Activated T-cell treated with anti-CD3 and anti-CD28 coated beads for 4 hours (primary cell): ENCODE measurements around the gene UTP25.

Experiments used
- DNase-seq: peaks from one replicate; pipeline ENCODE4 v3.0.0-alpha.2; 2020

UTP25 gene

DNA sequence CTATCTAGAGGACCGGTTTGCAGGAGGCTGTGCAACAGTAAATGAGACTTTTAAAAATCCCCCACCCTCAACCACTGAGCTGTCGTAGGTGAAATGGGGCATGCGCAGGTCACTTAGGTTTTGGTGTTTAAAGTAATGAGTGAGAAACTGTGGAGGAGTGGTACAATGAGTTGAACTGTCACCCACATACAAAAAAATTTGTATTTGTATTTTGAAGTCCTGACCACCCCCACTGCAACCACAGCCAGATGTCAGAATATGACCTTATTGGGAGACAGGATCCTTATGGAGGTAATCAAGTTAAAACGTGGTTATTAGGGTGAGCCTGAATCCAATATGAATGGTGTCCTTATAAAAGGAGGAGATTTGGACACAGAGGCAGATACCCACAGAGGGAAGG is 20.3 kb upstream of the UTP25 start:
- DNase-seq, result no peak

DNA sequence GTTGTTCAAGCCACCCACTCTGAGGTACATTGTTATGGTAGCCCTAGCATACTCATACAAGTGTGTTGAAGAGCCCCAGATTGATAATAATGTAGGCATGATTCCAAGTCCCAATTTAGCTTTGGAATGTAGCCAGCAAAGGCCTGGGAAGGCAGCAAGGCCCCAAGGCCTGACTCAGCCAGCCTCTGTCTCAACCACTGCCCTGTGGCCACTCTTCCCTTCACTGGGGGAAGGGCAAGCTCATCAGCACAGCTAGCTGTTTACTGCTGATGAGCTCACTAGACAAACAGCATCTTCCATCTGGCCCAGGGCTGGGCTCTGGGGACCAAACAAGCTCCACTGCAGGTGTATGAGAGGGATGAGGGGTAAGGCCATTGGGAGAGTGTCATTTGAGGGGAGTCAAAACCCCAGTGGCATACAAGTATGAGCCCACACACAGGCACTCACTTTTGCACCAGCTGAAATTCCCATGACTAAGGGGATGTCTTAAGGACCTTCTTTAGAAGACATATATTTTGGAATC is 19.7 kb upstream of the UTP25 start:
- DNase-seq, result no peak

DNA sequence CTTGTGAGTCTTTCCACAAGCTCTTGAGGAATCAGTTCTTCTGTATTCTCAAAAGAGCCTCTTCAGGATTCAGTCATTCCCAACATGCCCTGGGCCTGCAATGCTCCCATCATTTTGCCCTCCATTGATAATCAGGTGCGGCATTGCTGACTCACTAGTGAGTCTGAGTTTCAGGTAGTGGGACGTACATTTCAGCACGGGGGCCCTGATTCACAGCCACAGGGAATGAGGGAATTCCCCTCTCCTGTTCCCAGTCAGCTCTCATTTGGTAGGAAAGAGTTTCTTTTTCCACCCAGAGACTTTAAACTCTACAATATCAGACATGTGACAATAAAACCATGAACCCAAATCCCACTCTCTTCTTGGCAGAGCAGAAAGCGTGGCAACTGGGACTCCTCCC is 18.2 kb upstream of the UTP25 start:
- DNase-seq, result no peak

DNA sequence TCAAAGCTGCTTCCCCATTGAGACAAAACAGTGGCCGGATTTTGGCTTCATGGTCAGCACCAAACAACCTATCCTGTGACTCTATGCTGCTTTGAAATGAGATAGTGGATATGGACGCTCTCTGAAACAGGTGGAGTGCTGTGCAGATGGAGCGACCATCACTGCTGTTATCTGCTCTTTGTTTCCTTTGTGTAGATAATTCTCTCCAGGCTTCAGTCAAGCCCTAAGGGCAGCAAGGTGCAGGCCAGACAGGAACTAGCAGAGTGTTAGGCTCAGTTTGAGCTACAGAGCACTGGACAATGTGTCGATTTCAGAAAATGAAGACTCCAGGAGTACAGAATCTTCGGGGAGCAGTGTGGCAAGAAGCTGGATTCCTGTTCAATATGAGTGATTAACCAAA is 17.0 kb upstream of the UTP25 start:
- no peak for DNase-seq

DNA sequence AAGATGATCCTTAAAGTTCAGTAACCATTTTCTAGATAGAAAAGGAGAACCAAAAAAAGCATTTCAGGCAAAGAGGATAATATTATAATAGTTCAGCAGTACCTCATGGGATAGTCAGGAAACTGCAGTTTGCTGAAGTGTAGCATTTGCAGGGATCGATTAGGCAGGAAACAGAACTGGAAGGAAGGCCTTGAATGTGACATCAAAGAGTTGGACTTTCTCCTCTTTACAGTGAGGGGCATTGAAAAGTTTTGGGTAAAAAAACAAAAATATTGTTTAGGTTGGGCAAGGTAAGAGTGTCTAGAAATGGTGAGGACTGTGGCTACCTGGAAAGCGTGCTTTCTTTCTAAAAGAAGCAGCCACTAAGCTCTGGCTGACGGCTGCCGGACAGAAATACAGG is 13.9 kb upstream of the UTP25 start:
- no peak for DNase-seq

DNA sequence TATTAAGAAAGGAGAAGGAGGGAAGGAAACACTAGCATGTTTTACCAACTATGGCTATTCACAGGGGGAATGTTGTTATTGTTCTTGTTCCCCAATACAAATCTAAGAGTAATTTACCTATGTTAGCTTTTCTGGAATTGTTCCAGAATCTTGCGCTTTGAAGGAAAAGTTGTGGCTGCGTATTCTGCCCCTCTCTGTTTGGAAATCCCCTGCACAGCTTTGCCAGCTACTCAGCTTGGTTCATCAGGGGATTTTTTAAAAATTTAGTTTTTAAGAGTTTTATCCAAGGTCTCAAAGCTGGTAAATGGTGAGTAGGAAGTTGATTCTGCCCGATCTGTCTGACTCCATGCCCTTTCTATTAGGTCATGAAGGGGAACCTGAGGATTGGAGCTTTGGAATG is 12.3 kb upstream of the UTP25 start:
- no peak for DNase-seq

DNA sequence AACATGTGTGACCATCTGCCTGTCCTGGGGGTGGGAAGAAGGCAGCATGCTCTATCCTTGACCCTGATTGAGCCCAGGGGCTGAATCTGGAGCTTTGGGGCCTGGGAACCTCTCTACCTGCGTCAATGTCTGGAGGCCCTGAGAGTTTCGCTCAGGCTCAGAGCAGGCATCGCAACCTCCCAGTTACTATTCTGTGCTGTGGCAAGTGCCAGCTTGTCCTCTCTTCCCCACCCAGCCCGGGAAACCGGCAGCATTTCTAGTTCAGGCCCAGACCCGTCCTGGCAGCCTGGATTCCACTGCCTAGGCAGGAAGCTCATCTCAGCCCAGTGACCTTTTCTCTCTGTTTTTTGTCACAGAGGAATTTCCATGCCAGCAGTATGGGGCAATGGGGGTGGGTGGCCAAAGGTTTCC is 11.8 kb upstream of the UTP25 start:
- no peak for DNase-seq

DNA sequence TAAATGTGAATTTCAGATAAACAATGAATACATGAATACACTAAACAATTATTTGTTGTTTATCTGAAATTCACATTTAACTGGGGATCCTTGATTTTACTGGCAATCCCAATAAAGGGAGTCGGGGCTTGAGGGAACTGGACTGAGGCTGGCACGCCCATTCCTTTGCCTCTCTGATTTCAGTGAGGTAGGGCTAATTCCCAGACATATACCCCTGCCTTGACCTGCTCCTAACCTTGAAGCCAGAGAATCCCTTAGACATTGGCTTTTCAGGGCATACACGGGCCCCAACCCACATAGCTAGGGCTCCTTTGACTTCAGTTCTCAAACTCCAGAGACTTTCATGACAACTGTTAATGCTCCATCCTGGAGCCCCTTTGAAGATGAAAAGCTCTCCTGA is 10.8 kb upstream of the UTP25 start:
- no peak for DNase-seq

DNA sequence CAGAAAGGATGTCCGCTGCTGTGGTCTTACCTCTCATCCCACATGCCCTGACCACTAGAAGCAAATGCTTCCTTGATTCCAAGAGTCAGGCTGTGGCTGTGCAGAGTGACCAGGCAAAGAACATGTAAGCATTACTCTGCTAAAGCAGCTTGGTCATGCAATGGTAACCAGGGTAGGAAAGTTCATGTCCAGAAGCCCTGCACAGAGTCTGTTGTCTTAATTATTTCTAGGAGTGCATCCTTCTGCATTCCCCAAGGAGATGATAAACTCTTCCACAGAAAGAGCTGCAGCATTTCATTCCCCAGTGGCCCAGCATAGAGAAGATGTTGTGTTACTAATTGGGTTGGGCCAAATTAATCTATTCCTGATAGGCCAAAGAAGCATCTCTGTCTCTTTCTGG is 10.1 kb upstream of the UTP25 start:
- DNase-seq, result no peak

DNA sequence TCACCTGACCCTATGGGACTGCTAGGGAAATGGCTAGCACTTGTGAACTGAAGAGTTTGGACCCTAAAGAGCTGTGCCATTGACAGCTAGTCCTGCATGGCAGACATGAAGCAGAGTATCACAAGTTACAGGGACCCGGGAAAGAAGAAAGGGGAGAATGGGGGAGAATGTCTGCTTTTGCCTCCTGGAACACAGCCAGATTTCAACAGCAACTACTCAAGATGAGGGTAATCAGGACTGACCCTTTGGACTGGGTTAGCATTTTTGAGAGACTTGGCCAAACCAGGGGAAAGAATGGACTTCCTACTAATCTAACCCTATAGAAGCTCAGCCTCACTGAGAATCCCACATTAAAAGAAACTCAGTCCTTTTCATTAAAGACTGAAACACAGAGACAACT is 8.7 kb upstream of the UTP25 start:
- DNase-seq, result no peak

DNA sequence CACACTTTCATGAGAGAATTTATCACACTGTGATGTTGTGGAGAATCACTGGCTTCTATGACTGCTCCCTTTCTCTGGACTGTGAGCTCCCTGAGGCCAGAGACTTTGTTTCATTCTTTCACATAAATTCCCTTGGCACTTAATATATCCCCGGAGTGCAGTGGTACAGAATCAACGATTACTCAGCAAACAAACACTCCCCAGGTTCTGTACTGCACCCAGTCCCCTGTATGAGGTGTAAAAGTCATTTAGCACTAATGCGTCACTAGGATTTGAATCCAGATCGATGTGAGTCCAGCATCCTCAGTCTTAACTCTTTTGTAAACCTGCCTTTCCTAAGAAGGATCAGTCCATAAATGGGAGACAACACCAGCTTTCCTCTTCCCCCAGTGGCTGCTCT is 6.8 kb upstream of the UTP25 start:
- no peak for DNase-seq

DNA sequence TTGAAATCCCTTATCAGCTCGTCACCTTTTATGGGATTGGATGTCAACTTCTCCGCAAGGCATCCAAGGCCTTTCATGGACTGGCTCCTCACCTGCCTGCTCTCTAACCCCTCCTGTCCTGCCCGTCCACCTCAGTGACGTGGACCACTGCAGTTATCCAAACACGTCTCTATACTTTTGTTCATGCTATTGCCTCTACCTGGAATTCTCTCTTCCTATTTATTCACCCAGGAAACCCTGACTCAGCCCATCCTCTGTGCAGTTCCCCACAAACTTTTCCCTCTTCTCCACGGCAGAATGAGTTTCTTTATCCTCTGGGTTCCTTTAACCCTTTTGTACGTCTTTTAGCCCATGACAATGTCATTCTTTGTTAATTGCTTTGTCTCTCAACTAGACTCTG is 5.1 kb upstream of the UTP25 start:
- DNase-seq, result no peak

DNA sequence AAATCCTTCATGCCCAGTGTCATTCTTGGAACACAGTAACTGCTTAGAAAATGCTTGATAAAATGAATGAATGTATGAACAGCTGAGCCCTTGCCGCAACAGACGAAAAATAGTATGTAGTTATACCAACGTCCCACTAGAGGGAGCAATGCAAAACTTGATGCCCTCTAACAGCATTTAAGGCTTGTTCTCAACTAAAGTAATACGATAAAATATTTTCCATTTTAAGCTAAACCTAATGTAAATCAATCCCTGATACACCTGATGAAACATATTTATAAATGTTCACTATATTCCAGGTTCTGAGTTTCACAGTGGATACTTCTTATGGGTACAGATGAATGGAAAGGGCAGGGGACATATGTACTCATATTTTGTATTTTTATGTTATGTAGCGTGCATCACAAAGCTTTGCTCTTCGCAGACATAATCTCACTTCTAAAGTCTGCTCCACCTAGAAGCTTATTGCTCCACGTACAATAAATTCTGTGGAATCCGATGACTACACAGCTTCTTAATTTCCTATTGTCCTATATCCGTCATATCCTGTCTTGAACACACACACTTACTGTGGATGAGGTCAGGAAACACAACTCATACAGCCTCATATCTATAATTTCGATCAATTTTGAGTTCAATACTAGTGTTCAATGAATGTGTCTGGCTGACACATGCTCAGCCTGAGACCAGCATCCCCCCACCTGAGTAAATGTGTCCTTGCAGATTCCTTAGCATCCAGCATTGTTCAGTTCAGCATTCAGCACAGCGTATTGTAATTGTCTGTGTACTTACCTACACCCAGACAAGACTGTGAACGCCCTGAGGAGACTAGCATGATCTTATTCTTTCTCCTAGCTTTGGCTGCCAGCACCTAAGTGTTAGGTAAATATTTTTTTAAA is 4.4 kb upstream of the UTP25 start:
- no peak for DNase-seq

DNA sequence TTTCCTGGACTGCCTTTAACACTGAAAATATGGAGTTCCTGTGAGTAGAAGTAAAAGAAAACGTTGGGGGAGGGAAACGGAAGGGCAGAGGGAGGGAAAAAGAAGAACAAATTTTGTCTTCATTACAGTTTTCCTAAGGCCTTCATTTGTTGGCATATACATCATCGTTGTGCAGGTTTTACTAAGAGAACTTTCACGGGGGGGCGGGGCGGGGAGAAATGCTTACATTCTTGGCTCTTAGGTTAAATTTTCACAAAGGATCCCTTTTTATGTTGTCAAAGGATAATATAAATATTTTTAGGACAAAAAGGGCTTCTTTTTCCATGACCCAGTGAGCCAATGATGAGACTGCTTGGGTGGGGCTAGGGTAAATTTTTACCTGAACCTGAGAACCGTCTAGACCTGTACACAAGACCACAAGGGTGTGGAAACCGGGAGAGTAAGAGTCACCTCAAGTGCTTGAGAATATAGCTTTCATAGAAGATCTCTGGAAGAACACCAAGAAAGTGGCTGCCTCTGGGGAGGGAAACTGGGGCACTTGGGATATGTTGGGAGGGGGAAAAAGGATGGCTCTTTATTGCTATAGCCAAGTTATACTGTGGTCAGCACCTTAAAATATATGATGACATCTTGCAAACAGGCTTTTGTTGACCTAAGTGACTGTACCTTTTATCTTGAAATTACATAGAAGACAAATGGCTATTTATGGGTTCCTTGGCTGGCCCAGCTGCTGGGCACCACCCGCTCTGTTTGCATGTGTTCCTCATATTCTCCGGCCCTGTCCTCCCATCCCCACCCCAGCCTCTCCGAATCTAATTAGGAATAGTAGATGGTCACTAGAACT is 2.0 kb upstream of the UTP25 start:
- DNase-seq, result no peak

DNA sequence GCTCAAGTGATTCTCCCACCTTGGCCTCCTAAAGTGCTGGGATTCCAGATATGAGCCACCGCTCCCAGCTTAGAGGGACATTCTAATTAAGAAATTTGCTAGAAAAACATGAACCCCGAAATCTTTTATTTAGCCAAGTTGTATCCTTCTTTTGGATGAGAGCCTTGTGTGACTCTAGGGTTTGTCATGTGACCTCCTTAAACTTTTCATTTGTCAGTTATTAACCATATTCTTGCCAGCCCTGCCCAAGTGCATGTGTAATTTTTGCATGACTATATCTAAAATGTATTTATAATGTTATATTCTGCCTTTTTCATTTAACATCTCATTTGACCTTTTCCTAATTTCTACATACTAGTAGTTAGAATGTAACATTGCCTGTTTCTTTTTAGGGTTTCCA is 1.9 kb downstream of the UTP25 start:
- DNase-seq, result no peak

DNA sequence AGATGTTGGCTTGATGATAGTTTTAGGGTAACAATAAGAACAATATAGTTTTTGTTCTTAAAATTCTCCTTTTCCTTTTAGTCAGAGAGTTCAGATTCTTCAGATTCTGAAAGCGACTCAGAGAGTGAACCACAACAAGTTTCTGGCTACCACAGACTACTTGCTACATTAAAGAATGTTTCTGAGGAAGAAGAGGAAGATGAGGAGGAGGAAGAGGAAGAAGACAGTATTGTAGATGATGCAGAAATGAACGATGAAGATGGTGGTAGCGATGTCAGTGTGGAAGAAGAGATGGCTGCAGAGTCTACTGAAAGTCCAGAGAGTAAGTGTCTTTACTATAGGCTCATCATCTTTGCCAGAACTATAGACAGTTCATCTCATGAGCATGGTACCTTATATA is 3.0 kb downstream of the UTP25 start:
- DNase-seq, result no peak

DNA sequence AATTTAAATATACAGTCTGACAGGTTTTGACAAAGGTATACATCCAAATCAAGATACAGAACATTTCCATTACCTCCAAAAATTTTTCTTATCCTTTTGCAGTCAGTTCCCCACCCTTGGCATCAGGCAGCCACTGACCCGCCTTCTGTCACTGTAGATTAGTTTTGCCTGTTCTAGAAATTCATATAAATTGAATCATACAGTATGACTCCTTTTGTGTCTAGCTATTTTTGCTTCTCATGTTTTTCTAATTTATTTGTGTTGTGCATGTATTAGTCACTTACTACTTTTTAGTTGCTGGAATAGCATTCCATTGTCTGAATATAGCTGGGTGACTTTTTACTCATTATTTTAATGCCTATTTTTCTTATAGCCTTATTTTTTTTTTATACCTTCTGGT is 3.8 kb downstream of the UTP25 start:
- no peak for DNase-seq

DNA sequence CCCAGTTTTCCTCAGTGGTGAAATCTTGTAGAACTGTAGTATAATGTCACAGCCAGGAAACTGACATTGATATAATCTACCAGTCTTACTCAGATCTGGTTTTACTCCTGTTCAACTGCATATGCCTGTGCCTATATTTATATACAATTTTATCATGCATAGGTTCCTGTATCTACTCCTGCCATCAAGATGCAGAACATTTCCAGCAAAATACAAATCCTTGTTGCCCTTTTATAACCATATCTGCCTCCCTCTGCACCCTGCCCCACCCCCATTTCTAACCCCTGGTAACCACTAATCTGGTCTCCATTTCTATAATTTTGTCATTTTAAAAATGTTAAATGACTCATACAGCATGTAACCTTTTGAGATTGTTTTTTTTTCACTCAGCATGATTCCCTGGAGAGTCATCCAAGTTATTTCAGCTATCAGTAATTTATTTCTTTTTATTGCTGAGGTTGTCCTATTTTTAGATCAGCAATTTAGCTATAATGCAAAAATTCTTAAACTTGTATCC is 8.1 kb downstream of the UTP25 start:
- no peak for DNase-seq

DNA sequence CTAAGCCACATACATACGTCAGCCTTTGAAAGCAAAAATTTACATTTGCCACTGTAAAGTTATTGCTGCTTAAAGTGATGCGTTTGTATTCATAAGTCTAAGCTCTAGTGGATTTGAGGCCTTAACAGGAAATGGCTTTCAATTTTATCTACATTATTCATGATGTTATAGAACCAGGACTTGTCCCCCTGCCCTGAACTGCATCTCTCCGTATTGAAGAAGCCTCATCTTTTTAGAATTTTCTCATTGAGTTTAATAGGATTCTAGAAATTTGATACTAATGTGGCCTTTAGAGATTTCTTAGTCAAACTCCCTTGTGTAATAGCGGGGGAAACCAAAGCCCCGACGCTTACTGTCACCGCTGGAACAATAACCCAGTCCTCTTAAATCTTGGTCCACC is 9.9 kb downstream of the UTP25 start:
- DNase-seq, result no peak

DNA sequence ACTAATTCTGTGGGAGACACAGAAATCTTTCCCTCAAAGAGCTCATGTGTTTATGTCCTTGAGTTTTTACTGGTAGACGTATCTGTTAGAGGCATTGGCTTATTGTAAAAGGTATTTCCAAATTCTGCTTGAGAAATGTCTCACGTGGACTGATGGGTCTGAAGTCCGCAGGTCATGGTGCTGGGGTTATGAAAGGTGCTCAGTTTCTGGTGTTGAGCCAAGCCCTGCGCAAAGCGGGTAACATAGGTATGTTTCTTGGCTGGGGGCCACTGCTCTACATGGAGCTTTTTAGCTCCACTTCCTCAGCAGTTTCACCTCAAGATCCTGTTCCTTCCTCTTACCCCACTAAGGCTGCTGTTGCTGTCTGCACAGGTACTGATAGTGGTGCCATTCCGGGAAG is 10.8 kb downstream of the UTP25 start:
- DNase-seq, result no peak

DNA sequence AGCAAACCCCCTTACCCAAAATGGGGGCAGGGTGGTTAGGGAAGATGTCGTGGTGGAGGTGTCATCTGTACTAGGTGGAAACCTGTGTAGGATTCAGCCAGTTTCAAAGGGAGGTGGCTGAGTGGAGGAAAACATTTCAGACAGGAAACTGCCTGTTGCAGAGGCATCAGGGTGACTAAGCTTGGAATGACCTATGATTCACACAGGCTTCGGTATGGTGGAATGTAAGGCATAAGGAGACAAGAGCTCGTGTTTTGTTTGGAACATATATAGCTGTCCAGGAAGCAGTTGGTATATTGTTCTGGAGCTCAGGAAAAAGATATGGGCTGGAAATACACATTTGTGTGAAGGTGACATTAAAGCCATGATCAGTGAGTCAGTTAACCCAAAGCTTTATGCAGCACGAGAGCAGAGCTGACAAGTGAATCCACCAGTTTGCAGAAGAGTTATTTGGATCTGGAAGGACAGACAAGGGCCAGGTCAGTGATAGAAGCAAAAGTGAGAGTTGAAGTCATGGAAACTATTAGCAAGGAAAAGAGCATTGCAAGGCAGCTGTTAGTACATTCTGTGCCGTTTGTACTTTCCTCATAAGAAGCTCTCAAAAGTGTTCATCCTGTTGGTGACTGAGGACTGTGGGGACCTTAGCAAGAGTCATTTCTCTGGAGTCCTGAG is 12.2 kb downstream of the UTP25 start:
- no peak for DNase-seq

DNA sequence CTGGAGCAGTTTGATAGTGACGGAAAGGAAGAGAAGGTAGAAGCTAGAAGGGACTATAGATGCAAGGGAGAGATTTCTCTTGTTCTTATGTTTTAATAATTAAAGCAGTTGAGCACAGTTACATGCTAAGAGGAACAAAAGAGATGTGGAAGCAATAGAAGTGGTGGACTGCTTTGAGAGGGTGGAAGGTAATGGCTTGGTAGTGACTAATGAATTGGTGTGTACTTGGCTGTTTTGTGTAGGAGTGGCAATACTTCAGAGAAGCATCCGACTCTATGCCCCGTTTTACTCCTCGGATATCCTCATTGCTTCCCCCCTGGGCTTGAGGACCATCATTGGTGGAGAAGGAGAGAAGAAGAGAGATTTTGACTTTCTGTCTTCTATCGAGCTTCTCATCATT is 12.8 kb downstream of the UTP25 start:
- DNase-seq, result no peak

DNA sequence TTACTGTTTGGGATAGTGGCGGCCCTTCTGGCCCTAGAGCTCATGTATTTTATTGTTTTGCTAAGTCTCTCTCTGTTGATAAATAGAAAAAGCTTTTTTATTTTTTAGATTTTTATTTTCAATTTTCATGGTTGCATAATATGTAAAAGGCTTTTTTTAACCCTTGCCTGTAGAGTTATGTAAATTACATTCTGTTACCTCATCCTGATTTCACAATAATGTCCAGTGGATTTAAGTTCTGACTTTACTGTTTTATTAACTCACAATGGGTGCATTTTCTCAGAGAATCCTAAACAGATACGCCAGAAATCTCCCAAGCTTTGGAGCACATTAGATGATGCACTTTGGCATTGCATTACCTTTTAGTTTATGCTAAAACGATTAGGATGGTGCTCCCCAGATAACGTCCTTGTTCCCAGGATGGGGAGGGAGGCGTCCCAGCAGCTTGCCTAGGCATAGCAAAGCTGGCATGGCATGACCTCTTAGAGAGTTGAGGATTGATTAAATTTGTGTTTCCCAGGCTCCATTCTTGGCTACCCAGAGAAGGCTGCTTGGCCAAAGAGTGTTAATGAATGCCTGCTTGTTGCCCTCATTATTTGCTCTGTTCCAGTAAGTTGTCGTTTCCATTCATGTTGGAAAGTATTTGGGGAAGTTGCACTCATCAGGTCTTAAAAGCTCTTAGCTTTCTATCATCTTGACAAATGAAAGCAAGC is 17.1 kb downstream of the UTP25 start:
- DNase-seq, result no peak
